ENCODE results near the gene FAM20B. TPM values are rescaled to one million over a fixed set of nuclear protein-coding genes. Genes with fewer than 3 reads are reported as not detected.

Gene FAM20B
- total and polyA plus RNA-seq, 2 of the 8 experiments (the other 6 are each of a cell fraction or from before 2014, with no cell fraction given) = 8.3 to 36.6 TPM

- TF ChIP-seq RBBP5 (IDR thresholded peaks at IDR 0.05; ENCODE audit: borderline replicate concordance, low read depth, low read length) (no peak), SAP30 (IDR thresholded peaks at IDR 0.05; ENCODE audit: insufficient read depth, insufficient replicate concordance, low read length) (peak; percentile 86), EP300 (IDR thresholded peaks at IDR 0.05; ENCODE audit: borderline replicate concordance in 1 of 2, low read depth in 2 of 2, low read length in 2 of 2) (no peak), USF2 (IDR thresholded peaks at IDR 0.05; ENCODE audit: low read length) (no peak), PHF8 (conservative IDR thresholded peaks at IDR 0.05; ENCODE audit: low read depth, low read length) (no peak), CBX5 (IDR thresholded peaks at IDR 0.05; ENCODE audit: low read depth, low read length) (no peak), SIRT6 (IDR thresholded peaks at IDR 0.05; ENCODE audit: low read length) (no peak), ATF3 (IDR thresholded peaks at IDR 0.05; ENCODE audit: insufficient read depth, low read depth, low read length) (no peak), CHD2 (IDR thresholded peaks at IDR 0.05; ENCODE audit: low read length) (no peak), ASH2L (IDR thresholded peaks at IDR 0.05; ENCODE audit: low read length) (no peak), E2F6 (IDR thresholded peaks at IDR 0.05) (peak; percentile 59), CTBP2 (IDR thresholded peaks at IDR 0.05; ENCODE audit: borderline replicate concordance, insufficient read depth, insufficient read length, low read length) (no peak), SRF (IDR thresholded peaks at IDR 0.05; ENCODE audit: low read depth, low read length) (no peak), NRF1 (IDR thresholded peaks at IDR 0.05; ENCODE audit: low read depth, low read length) (no peak), GABPA (IDR thresholded peaks at IDR 0.05; ENCODE audit: borderline replicate concordance, insufficient read depth, low read length) (no peak), POLR2A (IDR thresholded peaks at IDR 0.05; ENCODE audit: control extremely low read depth in 1 of 2, low read depth in 2 of 2, low read length in 2 of 2) (0 out of 3 replicates have a peak, but pooled peaks of 1 of the 2 experiments have one; percentile 17), TBP (IDR thresholded peaks at IDR 0.05; ENCODE audit: low read depth, low read length) (no peak)
Measured at GRCh38 chr1:179082333-179082998, 56.8 kb downstream of the FAM20B start (continued).
